Thyroid gland (tissue), 4 donors: ENCODE results near the gene IRAK3. TPM values are rescaled to one million over a fixed set of nuclear protein-coding genes. Genes with fewer than 3 reads are reported as not detected.

Experiments
- DNase-seq, 2 donors: peaks; one replicate each; pipeline ENCODE4 v3.0.0-alpha.2; 2019
- H3K27ac ChIP-seq, 3 donors: fragments of 200-600 bp; sonication (generic); 1 replicate in 2 of 3; 2 replicates in 1 of 3; pipeline ENCODE4 v1.5.1; 2016 to 2019; ENCODE audit warnings: mild to moderate bottlenecking in 1 of 3, moderate library complexity in 1 of 3
- H3K27me3 ChIP-seq: fragments of 200-600 bp; sonication (generic); one replicate; pipeline ENCODE4 v1.5.1; 2019
- H3K36me3 ChIP-seq, 2 donors: fragments of 200-600 bp; sonication (generic); one replicate each; pipeline ENCODE4 v1.5.1; 2016 to 2019
- H3K4me1 ChIP-seq, 2 donors: fragments of 200-600 bp; sonication (generic); one replicate each; pipeline ENCODE4 v1.5.1; 2017 to 2019
- H3K4me3 ChIP-seq, 3 donors: fragments of 200-600 bp; sonication (generic); replicated peaks in 1 of 3; 1 replicate in 2 of 3; 2 replicates in 1 of 3; pipeline ENCODE4 v1.5.1; 2016; ENCODE audit warnings: mild to moderate bottlenecking in 1 of 3
- H3K9me3 ChIP-seq: fragments of 200-600 bp; sonication (generic); one replicate; pipeline ENCODE4 v1.5.1; 2017
- POLR2A ChIP-seq, 2 donors: fragments of 450-650 bp; IDR thresholded peaks; one replicate each; pipeline ENCODE4 v1.6.1; 2017; ENCODE audit warnings: antibody characterized with exemption in 2 of 2, mild to moderate bottlenecking in 2 of 2, moderate library complexity in 1 of 2
- WGBS, 2 donors: methylation state at CpG; one replicate each; pipeline ENCODE4 v1.1.5; 2017; 5-methylcytosine and 5-hydroxymethylcytosine counted together
- intact Hi-C: fragments of 100-400 bp; cut with DNase I; formaldehyde crosslinking; loops from one replicate; pipeline ENCODE4 v1.15.1; 2023
- total RNA-seq, 4 donors: library from RNA; depleted of rRNA; stranded (reverse); fragments of >200 nt; gene quantifications; one replicate each; pipeline ENCODE4 v1.2.3, GENCODE V29; 2016
- TF ChIP-seq, protein P1 (sequence below), 6 experiments: fragments of 200-600 bp in 3 of 6; fragments of 450-650 bp in 3 of 6; sonication (generic) in 3 of 6; IDR thresholded peaks; one replicate each; pipeline ENCODE4 v1.5.1; 2016 to 2019; ENCODE audit warnings: antibody characterized with exemption in 6 of 6, mild to moderate bottlenecking in 2 of 6, inconsistent platforms in 1 of 6, moderate library complexity in 1 of 6

The IRAK3 gene
- total RNA-seq, 4 donors from 2014 or later, result 8.0 to 26.6 (median 17.6) TPM

DNA sequence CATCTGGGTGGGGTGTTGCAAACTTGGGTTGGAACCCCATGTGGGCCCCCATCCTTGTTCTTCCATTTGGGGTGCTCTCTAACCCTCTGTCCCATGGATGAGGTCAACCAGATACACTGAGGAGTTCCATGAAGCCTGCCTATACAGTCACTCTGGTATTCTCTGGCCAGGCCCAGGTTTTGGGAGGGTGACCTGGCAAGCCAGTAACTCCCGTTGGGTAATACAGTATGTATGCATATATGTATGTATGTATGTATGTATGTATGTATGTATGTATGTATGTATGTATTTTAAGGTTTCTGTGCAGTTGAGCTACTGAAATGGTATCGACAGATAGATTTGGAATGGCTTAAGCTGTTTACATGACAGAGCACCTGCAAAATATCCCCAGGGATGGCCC, 100.5 kb downstream of the IRAK3 start:
- TF ChIP-seq POLR2A (IDR thresholded peaks at IDR 0.05), result no peak
- TF ChIP-seq, protein P1, sequence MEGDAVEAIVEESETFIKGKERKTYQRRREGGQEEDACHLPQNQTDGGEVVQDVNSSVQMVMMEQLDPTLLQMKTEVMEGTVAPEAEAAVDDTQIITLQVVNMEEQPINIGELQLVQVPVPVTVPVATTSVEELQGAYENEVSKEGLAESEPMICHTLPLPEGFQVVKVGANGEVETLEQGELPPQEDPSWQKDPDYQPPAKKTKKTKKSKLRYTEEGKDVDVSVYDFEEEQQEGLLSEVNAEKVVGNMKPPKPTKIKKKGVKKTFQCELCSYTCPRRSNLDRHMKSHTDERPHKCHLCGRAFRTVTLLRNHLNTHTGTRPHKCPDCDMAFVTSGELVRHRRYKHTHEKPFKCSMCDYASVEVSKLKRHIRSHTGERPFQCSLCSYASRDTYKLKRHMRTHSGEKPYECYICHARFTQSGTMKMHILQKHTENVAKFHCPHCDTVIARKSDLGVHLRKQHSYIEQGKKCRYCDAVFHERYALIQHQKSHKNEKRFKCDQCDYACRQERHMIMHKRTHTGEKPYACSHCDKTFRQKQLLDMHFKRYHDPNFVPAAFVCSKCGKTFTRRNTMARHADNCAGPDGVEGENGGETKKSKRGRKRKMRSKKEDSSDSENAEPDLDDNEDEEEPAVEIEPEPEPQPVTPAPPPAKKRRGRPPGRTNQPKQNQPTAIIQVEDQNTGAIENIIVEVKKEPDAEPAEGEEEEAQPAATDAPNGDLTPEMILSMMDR (IDR thresholded peaks at IDR 0.05), result no peak
- DNase-seq, result no peak
- Histone ChIP-seq H3K27ac (no peak overlapping the region), H3K36me3 (no peaks in the 10 kb centered on the region), H3K4me1 (no peaks in the 10 kb centered on the region), H3K9me3 (no peaks in the 10 kb centered on the region), H3K27me3 (no peaks in the 10 kb centered on the region), H3K4me3 (no peak overlapping the region)
- WGBS, 2 donors, result 80 to 95% methylated on average over 2 of the region's 2 CpGs
- intact Hi-C loops, result no loop called here

DNA sequence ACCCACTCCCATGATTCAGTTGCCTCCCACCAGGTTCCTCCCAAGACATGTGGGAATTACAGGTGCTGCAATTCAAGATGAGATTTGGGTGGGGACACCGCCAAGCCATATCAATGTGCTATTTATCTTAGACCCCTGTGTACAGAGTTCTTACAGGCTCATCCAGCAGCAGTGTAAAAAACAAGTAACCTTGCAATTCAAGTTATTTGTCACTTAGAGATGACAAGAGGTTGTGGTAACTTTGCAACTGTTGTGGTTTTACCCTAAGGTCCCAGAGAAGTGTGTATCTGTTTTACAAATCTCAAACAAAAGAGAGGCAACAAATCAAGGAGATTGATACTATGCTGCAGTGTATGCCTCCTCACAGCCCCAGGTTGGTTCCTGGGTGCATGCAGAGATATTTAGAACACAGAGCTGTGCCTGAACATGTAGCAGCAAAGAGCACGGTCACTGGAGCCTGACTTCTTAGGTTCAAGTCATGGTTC, 101.7 kb downstream of the IRAK3 start:
- no peak for TF ChIP-seq POLR2A (IDR thresholded peaks at IDR 0.05)
- TF ChIP-seq, protein P1 (IDR thresholded peaks at IDR 0.05), result no peak
- H3K27me3 ChIP-seq, result no peaks in the 10 kb centered on the region
- H3K9me3 ChIP-seq, result no peaks in the 10 kb centered on the region
- DNase-seq, result no peak
- no peaks in the 10 kb centered on the region for H3K36me3 ChIP-seq
- no peak overlapping the region for H3K4me3 ChIP-seq
- no peak overlapping the region for H3K27ac ChIP-seq
- intact Hi-C loops, result loop anchor here (10.0 kb wide), 1 partner anchor 116 kb away; no protein-coding TSS in a partner anchor
- H3K4me1 ChIP-seq, result no peaks in the 10 kb centered on the region
- WGBS, 2 donors, result 80 to 83% methylated on average over 2 of the region's 2 CpGs

DNA sequence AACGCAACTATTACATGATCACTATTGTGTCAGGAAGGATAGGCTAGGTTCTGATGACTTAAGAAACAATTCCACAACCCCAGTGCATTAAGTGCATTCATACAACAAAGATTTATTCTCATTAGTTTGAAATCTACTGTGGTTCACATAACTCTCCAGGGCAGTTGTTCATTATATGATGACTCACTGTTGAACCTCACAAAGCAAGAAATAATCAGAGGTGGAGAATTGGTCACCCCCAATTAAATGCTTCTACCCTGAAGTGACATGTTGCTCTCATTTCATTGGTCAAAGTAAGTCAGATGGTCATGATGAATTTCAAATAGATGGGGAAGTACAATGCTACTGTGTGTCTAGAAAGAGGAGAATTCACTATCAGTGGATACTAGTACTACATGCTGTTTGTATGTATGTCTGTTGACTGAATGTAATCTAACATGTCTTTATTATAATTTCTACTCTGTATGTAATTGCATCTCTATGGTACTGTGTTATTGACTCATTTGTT, 107.2 kb downstream of the IRAK3 start:
- WGBS, 2 donors, result 94 to 97% methylated on average over 1 of the region's 1 CpG
- Histone ChIP-seq H3K4me3 (no peak overlapping the region), H3K27ac (no peak overlapping the region), H3K36me3 (no peaks in the 10 kb centered on the region), H3K27me3 (no peaks in the 10 kb centered on the region), H3K9me3 (no peaks in the 10 kb centered on the region), H3K4me1 (no peaks in the 10 kb centered on the region)
- intact Hi-C loops, result loop anchor here (10.0 kb wide), 1 partner anchor 121 kb away; no protein-coding TSS in a partner anchor
- no peak for DNase-seq
- no peak for TF ChIP-seq POLR2A (IDR thresholded peaks at IDR 0.05)
- TF ChIP-seq, protein P1 (IDR thresholded peaks at IDR 0.05), result no peak

DNA sequence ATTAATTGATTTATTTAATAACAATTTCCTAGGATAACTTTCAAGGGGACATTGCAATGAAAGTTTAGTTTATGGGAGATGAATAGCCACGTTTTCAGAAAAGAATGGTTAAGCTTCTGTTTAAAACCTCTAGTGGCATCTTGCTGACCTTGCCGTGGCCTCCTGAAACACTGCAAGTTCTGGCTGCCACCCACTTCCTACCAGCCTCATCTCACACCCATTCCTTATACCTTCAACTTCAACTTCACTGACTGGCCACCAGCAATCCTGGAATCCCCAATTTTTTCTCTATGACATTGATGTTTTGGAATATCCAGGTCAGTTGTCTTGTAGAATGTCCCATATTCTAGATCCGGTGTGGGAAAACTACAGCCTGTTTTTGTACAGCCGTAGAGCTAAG, 108.1 kb downstream of the IRAK3 start:
- H3K9me3 ChIP-seq, result no peaks in the 10 kb centered on the region
- no peak overlapping the region for H3K27ac ChIP-seq
- DNase-seq, result no peak
- no peak for TF ChIP-seq POLR2A (IDR thresholded peaks at IDR 0.05)
- TF ChIP-seq, protein P1 (IDR thresholded peaks at IDR 0.05), result no peak
- no peaks in the 10 kb centered on the region for H3K36me3 ChIP-seq
- WGBS, 2 donors, result 70 to 71% methylated on average over 4 of the region's 4 CpGs
- intact Hi-C loops, result loop anchor here (10.0 kb wide), 1 partner anchor 122 kb away; no protein-coding TSS in a partner anchor
- H3K27me3 ChIP-seq, result no peaks in the 10 kb centered on the region
- no peak overlapping the region for H3K4me3 ChIP-seq
- H3K4me1 ChIP-seq, result no peaks in the 10 kb centered on the region

DNA sequence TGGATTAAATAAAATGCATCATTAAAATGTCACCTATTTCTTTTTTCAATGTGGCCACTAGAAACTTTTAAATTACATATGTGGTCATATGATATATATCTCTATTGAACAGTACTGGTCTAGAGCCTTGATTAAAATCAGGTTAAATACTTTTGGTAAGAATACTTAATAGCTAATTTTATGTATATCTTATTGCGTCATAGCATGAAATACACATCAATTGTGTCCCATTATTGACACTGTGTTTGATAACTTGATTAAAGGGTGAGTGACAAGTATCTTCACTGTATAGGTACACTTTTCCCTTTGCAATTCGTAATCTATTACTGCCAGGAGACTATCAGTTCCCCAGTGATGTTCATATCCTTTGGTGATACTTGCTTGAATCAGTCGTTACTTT, 108.9 kb downstream of the IRAK3 start:
- TF ChIP-seq POLR2A (IDR thresholded peaks at IDR 0.05), result no peak
- TF ChIP-seq, protein P1 (IDR thresholded peaks at IDR 0.05), result no peak
- intact Hi-C loops, result loop anchor here (10.0 kb wide), 1 partner anchor 123 kb away; no protein-coding TSS in a partner anchor
- Histone ChIP-seq H3K4me3 (no peak overlapping the region), H3K27me3 (no peaks in the 10 kb centered on the region), H3K9me3 (no peaks in the 10 kb centered on the region), H3K27ac (no peak overlapping the region), H3K36me3 (no peaks in the 10 kb centered on the region), H3K4me1 (no peaks in the 10 kb centered on the region)
- WGBS, 2 donors, result 88 to 89% methylated on average over 3 of the region's 3 CpGs
- no peak for DNase-seq
